Measurements from ENCODE around the gene ARMC6.
A peak's percentile ranks its signal among the peaks of the same experiment; 100 is the strongest.
"Not testable (repeated sequence)": the region's sequence is repeated elsewhere in the genome, so short reads cannot be mapped to it uniquely, and the experiment has no call there.

The ARMC6 gene

DNA sequence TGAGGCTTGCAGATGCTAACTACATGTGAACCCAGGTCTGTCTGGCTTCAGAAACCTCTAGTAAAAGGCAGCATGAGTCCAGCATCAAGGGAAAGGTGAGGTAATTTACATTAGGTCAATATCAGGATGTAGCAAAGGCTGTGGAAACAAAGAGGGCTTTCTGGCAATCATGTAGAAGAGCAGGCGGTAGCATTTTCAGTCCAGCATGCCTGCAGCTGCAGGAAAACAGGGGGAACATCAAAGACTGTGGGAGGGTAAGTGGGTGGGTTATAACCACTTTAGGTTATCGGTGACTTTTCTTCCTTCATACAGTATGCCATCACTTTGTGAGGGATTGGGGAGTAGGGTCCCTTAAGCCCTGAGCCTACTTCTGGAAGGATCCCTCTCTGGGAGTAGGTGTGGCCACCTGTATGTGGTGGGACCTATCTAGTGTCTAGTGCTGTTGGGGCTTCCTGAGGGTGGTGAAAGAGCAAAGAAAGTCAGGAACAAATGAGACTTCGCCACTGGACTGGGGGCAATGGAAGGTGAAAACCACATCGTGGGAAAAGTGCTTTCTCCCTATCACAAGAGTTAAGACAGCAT, 10.9 kb upstream of the ARMC6 start:
- no peak for DNase-seq (ENCODE audit: low spot score)

DNA sequence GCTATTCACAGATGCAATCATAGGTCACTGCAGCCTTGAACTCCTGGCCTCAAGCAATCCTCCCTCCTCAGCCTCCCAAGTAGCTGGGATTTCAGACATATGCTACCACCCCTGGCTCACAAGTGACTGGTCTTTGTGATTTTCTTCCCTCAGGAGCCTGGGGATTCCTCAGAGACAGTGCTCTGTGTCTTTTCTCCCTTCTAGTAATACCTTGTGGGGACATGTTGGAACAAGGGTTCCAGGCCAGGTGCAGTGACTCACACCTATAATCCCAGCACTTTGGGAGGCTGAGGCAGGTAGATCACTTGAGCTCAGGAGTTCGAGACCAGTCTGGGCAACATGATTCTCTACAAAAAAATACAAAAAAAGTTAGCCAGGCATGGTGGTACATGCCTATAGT, 10.0 kb upstream of the ARMC6 start:
- DNase-seq (ENCODE audit: low spot score) = not testable (repeated sequence)

DNA sequence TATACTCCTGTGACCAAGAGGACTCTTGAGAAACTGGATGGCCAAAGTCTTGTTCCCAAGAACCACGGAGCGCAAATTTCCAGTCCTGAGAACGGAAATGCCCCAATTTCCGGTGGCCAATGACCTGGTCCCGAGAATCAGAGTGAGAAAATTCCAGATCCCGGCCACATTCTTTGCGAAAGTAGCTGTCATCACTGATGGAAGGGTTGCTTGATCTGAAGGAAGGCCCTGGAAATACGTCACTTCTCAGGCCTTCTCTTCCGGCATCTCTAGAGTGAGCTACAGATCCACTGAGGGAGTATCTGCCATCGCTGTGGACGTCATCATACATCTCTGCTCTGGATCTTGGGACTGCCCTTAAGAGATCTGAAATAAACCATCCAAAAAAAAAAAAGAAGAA, 7.5 kb upstream of the ARMC6 start:
- no peak for DNase-seq (ENCODE audit: low spot score)

DNA sequence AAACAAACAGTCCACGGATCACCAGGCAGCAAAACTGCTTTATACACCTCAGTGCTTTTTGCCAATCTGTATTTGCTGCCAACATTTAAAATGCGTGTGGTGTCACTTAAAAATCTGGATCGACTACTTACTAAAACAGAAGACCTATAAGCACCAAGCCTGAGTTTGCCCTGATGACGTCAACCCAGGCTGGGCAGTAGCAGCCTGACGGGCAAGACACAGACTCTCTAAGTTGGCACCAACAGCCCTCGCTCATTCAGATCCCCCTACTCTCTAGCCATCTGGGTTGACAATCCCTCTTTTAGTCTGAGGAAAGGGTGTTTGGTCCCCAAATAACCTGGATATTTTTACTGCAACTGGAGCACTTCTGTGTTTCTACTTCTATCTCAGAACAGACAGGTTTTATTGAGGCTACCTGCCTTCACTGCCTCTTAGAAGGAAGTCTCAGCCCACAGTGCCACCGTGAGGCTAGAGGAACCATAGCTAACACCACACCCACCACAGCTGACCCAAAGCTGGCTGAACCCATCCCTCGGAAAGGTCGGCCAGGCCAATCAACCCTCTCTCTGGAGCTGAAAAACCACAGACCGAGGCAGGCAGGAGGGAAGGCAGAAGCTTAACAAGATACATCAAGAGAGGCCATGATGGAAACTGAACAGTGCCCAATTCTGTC, 7.0 kb upstream of the ARMC6 start:
- no peak for DNase-seq (ENCODE audit: low spot score)

DNA sequence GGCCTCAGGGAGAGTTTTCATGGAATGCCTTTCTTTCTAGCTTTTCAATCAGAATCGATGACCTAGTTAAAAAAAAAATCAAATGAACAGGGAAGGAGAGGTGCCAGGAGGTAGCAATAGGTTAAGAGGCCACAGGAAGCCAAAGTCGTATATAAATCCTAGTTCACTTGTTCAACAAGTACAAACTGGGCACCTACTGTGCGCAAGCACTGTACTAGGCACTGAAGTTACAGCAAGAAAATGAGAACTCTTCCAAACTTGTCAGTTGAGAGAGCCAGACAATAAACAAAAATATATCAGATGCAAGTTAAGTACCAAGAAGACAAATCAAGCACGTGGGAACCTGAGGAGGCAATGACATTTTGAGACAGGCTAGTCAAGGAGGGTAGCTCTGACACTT, 6.2 kb upstream of the ARMC6 start:
- no peak for DNase-seq (ENCODE audit: low spot score)

DNA sequence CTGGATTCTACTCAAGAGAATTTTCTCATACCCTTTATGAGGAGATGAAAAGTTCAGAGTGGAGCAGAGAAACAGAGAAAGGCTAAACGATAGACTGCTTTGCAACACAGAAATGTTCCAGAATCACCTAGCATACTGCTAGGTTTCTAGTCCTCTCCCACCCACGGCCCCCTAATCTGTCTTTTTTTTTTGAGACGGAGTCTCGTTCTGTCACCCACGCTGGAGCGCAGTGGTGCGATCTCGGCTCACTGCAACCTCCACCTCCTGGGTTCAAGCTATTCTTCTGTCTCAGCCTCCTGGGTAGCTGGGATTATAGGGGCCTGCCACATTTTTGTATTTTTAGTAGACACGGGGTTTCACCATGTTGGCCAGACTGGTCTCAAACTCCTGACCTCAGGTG, 4.9 kb upstream of the ARMC6 start:
- DNase-seq (ENCODE audit: low spot score) = no peak

DNA sequence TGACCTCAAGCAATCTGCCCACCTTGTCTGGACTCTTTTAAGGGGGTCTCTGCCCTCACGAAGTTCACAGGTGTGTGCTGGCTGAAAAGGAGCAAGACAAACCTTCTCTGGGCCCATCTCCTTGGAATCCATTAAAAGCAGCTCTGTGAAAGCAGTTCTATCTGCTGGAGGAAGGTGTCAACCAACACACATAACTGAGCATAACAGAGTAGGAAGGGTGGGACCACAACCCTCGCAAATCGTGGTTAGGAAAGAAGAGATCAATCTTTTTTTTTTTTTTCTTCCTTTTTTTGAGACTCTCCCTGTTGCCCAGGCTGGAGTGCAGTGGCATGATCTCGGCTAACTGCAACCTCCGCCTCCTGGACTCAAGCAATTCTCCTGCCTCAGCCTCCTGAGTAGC, 1.5 kb upstream of the ARMC6 start:
- no peak for DNase-seq (ENCODE audit: low spot score)

DNA sequence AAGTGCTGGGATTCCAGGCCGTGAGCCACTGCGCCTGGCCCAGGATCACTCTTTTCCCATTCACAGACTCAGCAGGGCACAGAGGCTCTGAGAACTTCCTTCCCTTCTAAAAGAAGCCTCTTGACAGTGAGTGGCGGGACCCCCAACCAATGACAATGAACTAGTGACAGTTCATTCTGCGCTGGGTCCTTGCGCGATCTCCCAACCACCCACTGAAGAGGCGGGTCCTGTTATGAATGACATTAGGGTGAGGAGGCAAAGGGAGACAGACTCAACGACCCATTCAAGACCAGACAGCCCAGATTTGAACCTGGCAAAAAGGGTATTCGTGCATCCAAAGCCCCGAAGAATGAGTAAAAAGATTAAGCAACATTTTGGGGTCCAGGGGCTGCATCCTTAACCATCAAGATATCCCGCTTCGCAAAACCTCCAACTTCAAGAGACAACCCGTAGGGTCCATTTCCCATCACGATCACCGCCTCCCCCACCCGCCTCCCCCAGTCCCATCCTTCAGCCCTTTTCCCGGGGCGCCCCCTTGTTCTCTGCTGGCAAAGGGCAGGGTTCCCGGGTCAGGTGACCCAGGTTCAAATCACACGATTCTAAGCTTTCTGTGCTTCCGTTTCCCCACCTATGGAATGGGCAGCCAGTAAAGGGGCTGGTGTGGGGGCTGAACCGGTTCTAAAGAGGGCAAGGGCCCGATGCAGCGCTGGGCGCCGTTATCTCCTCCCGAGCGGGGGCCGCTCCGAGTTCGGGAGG, 805 bp upstream of the ARMC6 start:
- DNase-seq (ENCODE audit: low spot score) = peak; percentile 31

DNA sequence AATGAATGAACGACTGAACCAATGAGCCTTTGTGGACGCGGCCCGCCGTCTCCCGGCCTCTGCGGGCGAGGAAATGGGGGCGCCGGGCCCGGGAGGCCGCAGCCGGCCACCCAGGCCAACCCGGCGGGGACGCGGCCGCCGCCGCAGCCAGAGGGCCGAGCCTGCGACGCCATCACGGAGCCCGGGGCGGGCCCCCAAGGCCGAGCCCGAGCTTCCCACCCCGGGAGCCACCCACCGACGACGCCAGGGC, 302 bp upstream of the ARMC6 start:
- no peak for DNase-seq (ENCODE audit: low spot score)

DNA sequence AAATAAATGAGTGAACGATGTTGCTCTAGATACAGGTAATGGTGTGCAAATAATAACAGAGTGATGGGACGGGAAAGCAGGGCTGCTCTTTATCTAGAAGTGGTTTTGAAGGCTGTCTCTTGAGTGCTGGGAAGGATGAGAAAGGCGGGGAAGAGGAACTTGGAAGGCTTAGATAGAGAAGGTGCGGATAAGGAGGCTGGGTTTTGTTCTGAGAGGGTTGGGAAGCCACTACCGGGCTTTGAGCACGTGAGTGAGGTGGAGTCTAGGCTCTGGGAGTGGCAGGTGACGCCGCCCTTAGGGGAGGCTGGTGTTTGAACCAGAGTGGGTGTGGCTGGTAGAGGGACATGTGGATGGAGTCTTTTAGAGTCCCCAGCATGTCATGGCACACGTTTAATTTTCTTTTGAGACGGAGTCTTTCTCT, 811 bp downstream of the ARMC6 start:
- peak; percentile 90 for DNase-seq (ENCODE audit: low spot score)

DNA sequence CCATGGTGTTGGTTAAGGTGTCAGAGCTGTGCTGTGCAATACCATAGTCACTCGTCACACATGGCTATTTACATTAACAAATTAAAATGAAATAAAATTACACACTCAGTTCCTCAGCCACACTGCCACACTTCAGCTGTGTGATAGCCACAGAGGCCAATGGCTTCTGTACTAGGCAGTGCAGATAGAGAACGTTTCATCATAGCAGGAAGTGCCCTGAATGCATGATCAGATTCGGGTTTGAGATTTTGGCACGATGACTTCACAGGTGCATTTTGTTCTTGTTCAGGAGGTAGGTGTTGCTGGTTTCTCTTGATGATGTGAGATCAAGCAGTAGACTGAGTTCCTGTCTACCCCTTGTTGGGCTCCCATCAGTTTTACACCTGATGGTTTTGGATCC, 6.5 kb downstream of the ARMC6 start:
- DNase-seq (ENCODE audit: low spot score) = no peak

DNA sequence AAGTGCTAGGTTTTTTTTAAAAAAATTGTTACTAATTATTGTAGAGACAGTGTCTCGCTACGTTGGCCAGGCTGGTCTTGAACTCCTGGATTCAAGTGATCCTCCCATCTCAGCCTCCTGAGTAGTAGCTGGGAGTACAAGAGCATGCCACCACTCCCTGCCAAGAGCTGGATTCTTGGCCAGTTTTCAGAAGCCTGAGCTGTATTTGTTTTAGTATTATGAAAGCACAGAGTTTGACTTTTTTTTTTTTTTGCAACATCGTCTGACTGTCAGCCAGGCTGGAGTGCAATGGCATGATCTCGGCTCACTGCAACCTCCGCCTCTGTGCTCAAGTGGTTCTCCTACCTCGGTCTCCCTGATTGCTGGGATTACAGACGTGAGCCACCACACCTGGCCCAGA, 7.0 kb downstream of the ARMC6 start:
- DNase-seq (ENCODE audit: low spot score) = no peak

DNA sequence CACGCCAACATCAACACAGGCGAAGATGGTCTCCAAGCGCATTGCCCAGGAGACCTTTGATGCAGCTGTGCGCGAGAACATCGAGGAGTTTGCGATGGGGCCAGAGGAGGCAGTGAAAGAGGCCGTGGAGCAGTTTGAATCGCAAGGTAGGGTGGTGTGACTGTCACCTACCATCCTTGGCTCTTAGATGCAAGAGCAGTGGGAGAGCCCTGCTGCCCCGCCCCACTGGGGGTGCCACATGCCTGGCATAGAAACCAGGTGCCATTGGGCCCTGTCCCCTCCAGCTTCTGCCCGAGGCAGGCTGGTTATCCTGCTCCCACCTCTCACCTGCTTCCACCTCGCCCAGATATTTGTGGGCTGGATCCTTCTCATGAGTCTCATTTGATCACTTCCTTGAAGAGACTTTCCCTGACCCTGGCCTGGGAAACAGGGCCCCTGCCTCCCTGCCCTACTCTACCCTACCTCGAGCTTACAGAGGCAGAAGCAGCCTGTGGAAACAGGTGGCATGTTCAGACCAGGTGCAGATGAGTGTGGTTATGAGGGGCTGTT, 9.4 kb downstream of the ARMC6 start:
- DNase-seq (ENCODE audit: low spot score) = no peak

DNA sequence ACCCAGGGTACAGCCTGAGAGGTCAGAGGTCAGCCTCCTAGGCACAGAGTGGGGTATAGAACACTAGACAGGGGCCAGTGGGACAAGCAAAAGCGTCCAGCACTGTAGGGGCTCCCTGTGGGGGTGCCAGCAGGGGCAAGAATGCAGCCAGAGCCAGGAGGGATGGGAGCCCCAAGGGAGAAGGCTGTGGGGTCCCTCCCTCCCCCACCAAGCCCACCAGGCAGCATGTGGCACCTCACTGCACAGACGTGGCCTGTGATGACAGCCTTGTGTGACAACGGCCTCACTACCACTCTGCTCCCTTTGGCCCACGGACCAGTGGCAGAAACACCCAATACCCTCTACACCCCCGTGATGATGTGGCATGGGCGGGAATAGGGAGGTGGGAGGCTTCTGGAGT, 10.1 kb downstream of the ARMC6 start:
- DNase-seq (ENCODE audit: low spot score) = no peak

DNA sequence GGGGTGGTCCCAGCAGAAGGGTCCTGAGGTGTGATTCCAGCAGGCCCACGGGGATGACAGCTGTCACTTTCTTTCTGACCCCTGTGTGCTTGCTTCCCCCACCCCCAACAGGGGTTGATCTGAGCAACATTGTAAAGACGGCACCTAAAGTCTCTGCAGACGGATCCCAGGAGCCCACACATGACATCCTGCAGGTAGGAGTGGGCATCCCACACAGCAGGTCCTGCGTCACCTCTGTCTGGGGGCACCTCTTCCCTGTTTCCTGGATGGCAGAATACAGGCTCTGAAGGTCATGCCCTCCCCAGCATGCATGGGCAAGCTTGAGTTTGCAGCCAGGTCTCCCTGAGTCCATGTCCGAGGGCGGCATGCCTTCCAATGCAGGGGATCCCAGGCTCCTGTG, 10.5 kb downstream of the ARMC6 start:
- no peak for DNase-seq (ENCODE audit: low spot score)

DNA sequence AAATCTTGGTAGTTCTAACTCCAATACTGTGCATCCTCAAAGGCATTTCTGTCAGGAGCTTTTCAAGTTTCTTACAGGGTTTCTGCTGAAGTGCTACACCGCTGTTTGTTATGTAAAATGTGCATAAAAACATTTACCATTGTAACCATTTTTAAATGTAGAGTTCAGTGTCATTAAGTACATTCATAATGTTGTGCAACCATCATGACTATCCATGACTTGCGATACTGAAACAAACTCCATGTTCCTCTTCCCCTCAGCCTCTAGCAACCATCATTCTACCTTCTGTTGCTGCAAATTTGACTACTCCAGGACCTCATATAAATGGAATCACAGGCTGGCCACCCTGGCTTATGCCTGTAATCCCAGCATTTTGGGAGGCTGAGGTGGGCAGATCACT, 16.0 kb downstream of the ARMC6 start:
- no peak for DNase-seq (ENCODE audit: low spot score)

DNA sequence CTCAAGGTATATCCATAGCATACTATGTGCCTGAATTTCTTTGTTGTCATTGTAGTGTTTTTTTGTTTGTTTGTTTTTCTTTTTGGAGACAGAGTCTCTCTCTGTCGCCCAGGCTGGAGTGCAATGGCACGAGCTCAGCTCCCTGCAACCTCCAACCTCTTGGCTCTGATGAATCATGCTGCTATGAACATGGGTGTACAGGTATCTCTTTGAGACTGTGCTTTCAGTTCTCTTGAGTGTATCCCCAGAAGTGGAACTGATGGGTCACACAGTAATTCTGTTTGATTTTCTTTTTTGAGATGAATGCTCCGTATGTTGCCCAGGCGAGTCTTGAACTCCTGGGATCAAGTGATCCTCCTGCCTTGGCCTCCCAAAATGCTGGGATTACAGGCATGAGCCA, 16.7 kb downstream of the ARMC6 start:
- DNase-seq (ENCODE audit: low spot score) = no peak

DNA sequence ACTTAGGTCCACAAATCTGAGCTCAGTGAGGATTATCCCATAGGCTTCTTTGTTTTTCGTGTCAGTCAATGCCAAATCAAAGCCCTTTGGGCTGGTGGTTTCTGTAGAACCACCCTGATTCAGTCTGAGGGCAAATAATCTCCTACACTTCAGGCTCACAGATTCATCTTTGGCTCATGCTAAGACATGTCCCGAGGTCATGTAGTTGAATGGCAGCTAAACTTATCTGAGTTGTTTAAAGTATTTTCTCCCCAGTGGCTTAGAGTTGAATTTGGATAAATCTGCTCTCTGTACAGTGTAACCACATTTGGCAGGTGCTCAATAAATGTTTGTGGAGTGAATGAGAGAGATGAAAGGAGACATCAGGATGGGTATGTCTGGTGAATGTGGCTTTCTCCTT, 17.3 kb downstream of the ARMC6 start:
- DNase-seq (ENCODE audit: low spot score) = no peak

DNA sequence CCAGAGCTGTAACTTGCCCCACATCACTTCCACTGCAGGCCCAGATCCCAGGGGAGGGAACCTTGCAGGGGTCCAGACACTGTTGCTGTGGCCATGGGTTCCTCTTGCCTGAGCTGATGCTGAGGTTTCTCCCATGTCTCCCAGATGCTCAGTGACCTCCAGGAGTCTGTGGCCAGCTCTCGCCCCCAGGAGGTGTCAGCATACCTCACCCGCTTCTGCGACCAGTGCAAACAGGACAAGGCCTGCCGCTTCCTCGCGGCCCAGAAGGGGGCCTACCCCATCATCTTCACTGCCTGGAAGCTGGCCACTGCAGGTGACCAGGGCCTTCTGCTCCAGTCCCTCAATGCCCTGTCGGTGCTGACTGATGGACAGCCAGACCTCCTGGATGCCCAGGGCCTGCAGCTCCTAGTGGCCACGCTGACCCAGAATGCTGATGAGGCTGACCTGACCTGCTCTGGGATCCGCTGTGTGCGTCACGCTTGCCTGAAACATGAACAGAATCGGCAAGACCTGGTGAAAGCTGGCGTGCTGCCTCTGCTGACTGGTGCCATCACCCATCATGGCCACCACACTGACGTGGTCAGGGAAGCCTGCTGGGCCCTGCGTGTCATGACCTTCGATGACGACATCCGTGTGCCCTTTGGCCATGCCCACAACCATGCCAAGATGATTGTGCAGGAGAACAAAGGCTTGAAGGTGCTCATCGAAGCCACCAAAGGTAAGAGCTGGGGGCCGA, 18.2 kb downstream of the ARMC6 start:
- no peak for DNase-seq (ENCODE audit: low spot score)

DNA sequence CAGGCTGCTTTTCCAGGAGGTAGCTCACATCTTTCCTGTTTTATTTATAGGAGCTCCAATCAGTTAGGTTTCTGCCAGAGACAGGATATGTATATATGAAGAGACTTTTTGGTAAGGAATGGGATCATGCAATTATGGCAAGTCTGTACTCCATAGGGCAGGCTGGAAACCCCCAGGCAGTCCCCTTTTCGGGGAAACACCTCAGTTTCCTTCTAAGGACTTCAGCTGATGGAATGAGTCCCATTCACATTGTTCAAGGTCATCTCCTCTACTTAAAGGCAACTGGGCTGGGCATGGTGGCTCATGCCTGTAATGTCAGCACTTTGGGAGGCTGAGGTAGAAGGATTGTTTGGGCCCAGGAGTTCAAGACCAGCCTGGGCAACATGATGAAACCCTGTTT, 19.5 kb downstream of the ARMC6 start:
- DNase-seq (ENCODE audit: low spot score) = no peak

DNA sequence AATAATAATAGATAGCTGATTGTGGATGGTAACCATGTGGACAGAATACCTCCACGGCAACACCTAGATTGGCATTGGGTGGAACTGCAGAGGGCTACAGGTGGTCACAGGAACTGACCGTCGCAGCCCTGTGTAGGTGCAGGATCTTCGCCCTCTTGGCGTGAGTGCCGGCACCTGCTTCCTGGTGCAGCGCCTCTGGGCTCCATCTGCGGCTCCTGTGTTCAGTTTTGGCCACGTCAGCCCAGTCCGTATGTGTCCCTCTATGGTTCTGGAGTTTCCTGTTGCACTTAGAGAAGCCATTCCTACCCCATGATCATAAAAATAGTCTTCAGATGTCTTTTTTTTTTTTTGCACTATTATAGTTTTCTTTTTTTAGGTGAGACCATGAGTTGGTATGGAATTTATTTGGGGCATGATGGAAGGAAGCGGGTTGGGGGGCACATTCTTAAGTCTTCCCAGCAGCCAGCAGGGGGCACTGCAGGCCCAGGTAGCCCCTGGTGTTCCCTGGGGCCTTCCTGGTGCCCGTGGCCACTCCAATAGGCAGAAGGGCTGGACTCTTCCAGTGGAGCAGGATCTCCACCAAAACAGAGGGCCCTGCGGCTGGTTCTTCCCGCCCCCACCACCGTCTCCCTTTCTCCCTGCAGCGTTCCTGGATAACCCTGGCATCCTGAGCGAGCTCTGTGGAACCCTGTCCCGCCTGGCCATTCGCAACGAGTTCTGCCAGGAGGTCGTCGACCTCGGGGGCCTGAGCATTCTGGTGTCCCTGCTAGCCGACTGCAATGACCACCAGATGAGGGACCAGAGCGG, 20.3 kb downstream of the ARMC6 start:
- peak; percentile 85 for DNase-seq (ENCODE audit: low spot score)

DNA sequence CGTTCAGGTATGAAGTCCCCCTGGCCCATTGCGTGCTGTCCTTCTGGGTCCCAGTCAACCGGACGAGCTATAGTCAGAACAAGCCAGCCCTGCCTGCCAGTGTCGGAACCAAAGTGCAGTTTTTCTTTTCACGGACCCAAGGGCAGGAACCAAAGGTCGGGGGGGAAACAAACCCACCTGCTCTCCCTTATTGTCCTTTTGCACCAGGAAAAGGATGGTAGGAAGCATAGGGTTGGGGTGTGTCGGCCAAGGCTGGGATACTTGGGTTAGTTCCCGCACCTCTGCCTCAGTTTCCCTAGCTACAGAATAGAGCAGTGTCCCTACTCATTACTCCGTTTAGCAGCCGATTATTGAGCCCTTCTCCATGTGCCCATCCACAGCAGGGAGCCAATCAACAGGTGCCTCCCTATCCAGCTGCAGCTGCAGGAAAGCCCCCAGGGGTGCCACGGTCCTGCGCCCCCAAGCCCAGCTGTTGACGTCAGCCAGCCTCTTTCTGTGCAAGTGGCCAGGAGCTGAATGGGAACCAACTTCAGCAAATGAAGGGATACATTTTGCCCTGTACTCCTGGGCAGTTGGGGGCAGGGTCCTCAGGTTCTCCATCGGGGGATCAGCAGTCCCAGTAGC, 21.0 kb downstream of the ARMC6 start:
- DNase-seq (ENCODE audit: low spot score) = no peak

Measured in hematopoietic multipotent progenitor cell treated with erythropoietin and hydrocortisone succinate and interleukin-3 and kit ligand, for 17 days (in vitro differentiated cells).